ENCODE data around the gene QSOX2.

The QSOX2 gene

GRCh38 chr9:136216541-136217244, 28.9 kb downstream of the QSOX2 start:
- FAIRE-seq: no peak

- FAIRE-seq: no peak
These were observed 31.9 kb downstream of the QSOX2 start for GRCh38 chr9:136213733-136214132.

GRCh38 chr9:136212345-136212950, 33.2 kb downstream of the QSOX2 start:
- no peak for FAIRE-seq

GRCh38 chr9:136211441-136212344, 33.9 kb downstream of the QSOX2 start:
- no peak for FAIRE-seq

GRCh38 chr9:136211006-136211405, 34.6 kb downstream of the QSOX2 start:
- FAIRE-seq: no peak

GRCh38 chr9:136210276-136210675, 35.3 kb downstream of the QSOX2 start:
- no peak for FAIRE-seq

- no peak for FAIRE-seq
These were observed 35.8 kb downstream of the QSOX2 start for GRCh38 chr9:136209786-136210185.

GRCh38 chr9:136209232-136209631, 36.4 kb downstream of the QSOX2 start:
- FAIRE-seq: no peak

- FAIRE-seq: no peak
These were observed 36.9 kb downstream of the QSOX2 start for GRCh38 chr9:136208675-136209074.

GRCh38 chr9:136207616-136208015, 38.0 kb downstream of the QSOX2 start:
- no peak for FAIRE-seq

GRCh38 chr9:136206602-136207275, 38.9 kb downstream of the QSOX2 start:
- FAIRE-seq: no peak

- FAIRE-seq: no peak
These were observed 40.0 kb downstream of the QSOX2 start for GRCh38 chr9:136205707-136205992.

- no peak for FAIRE-seq
These were observed 40.5 kb downstream of the QSOX2 start, which contains the start of gene LHX3 for GRCh38 chr9:136204838-136205706. Gene LHX3 (minus strand): TSS chr9:136205128. CDS start chr9:136205012, 116 bp downstream.

GRCh38 chr9:136204145-136204805, 41.3 kb downstream of the QSOX2 start:
- FAIRE-seq: no peak

GRCh38 chr9:136203408-136204144, 42.0 kb downstream of the QSOX2 start:
- no peak for FAIRE-seq

- FAIRE-seq: no peak
These were observed 42.9 kb downstream of the QSOX2 start for GRCh38 chr9:136202454-136203407.

GRCh38 chr9:136201609-136202453, 43.8 kb downstream of the QSOX2 start:
- FAIRE-seq: no peak

- FAIRE-seq: no peak
These were observed 44.4 kb downstream of the QSOX2 start for GRCh38 chr9:136201174-136201573.

- FAIRE-seq: no peak
These were observed 45.2 kb downstream of the QSOX2 start for GRCh38 chr9:136200424-136200823.
